IMR-90 (cell line): Measurements from ENCODE around the gene PPIP5K2. TPM values are rescaled to one million over a fixed set of nuclear protein-coding genes. Genes with fewer than 3 reads are reported as not detected.
A peak's percentile ranks its signal among the peaks of the same experiment; 100 is the strongest.

Experiments
- ATAC-seq: fragments of 200-7000 bp; cut with Tn5 transposase; 2 replicates; pipeline ENCODE4 v1.9.1; 2020; ENCODE audit warnings: low read depth, mild to moderate bottlenecking, moderate library complexity
- BruUV-seq: library from RNA; stranded (reverse); fragments of 400-500 nt; replicated peaks from 2 replicates; lab custom pipeline; 2021; lab: Mats Ljungman, UMichigan
- CTCF ChIA-PET: fragments of 300-600 bp; formaldehyde crosslinking; extraction: SDS; loops from one replicate; lab custom pipeline; 2021; ENCODE audit warnings: antibody characterized with exemption; lab: Yijun Ruan, JAX
- POLR2A ChIA-PET: fragments of 300-600 bp; sonication (Branson Sonifier 250); formaldehyde crosslinking; loops from one replicate; lab custom pipeline; 2022; ENCODE audit warnings: antibody characterized with exemption; ENCODE audit not compliant: unreplicated experiment; lab: Charles Lee
- DNase-seq: peaks from one replicate; pipeline ENCODE4 v3.0.0; 2013
- H2AFZ ChIP-seq: replicated peaks from 2 replicates; pipeline ENCODE3; 2013; ENCODE audit warnings: low read length, mild to moderate bottlenecking; ENCODE audit not compliant: poor library complexity
- H2AK5ac ChIP-seq: 2 replicates; pipeline ENCODE4 v1.6.1; 2013; ENCODE audit warnings: low read depth, low read length, inconsistent platforms
- H2AK9ac ChIP-seq: replicated peaks from 2 replicates; pipeline ENCODE3; 2013; ENCODE audit warnings: mild to moderate bottlenecking, low read depth, low read length, moderate library complexity; ENCODE audit not compliant: poor library complexity
- H2BK120ac ChIP-seq: 2 replicates; pipeline ENCODE4 v1.6.1; 2013; ENCODE audit warnings: low read depth, low read length, inconsistent platforms
- H2BK15ac ChIP-seq: 3 replicates; pipeline ENCODE4 v1.6.1; 2013; ENCODE audit warnings: low read depth, low read length, inconsistent platforms
- H2BK20ac ChIP-seq: 2 replicates; pipeline ENCODE4 v1.6.1; 2013; ENCODE audit warnings: low read depth, mild to moderate bottlenecking, inconsistent platforms, low read length, moderate library complexity
- H2BK5ac ChIP-seq: 2 replicates; pipeline ENCODE4 v1.6.1; 2013; ENCODE audit warnings: mild to moderate bottlenecking, low read depth, low read length, inconsistent platforms; ENCODE audit not compliant: poor library complexity, severe bottlenecking
- H3K14ac ChIP-seq: replicated peaks from 2 replicates; pipeline ENCODE4 v1.6.1; 2013; ENCODE audit warnings: low read depth, low read length, inconsistent platforms
- H3K18ac ChIP-seq: 2 replicates; pipeline ENCODE4 v1.6.1; 2013; ENCODE audit warnings: low read depth, low read length, control low read depth
- H3K23ac ChIP-seq: 2 replicates; pipeline ENCODE4 v1.6.1; 2013; ENCODE audit warnings: low read depth, low read length, inconsistent platforms
- H3K27ac ChIP-seq: 2 replicates; pipeline ENCODE4 v1.5.1; 2013; ENCODE audit warnings: mild to moderate bottlenecking, control low read depth, low read length; ENCODE audit not compliant: insufficient read depth
- H3K27me3 ChIP-seq: 2 replicates; pipeline ENCODE4 v1.6.1; 2013; ENCODE audit warnings: low read length; ENCODE audit not compliant: control insufficient read depth, insufficient read depth
- H3K36me3 ChIP-seq: 2 replicates; pipeline ENCODE4 v1.6.1; 2013; ENCODE audit warnings: low read length, mixed read lengths; ENCODE audit not compliant: control insufficient read depth, insufficient read depth
- H3K4ac ChIP-seq: 2 replicates; pipeline ENCODE4 v1.6.1; 2013; ENCODE audit warnings: low read depth, low read length, inconsistent platforms
- H3K4me1 ChIP-seq: 2 replicates; pipeline ENCODE4 v1.6.1; 2013; ENCODE audit warnings: low read length, mixed read lengths; ENCODE audit not compliant: control insufficient read depth, insufficient read depth
- H3K4me2 ChIP-seq: 2 replicates; pipeline ENCODE4 v1.6.1; 2013; ENCODE audit warnings: low read depth, mild to moderate bottlenecking, control low read depth, low read length, moderate library complexity
- H3K4me3 ChIP-seq: 2 replicates; pipeline ENCODE4 v1.5.1; 2013; ENCODE audit warnings: low read depth, mild to moderate bottlenecking, control low read depth, low read length, moderate library complexity; ENCODE audit not compliant: insufficient read depth
- H3K56ac ChIP-seq: 2 replicates; pipeline ENCODE4 v1.6.1; 2013; ENCODE audit warnings: low read length, inconsistent platforms; ENCODE audit not compliant: insufficient read depth; ENCODE audit errors: extremely low read depth
- H3K79me1 ChIP-seq, 2 experiments: 2 replicates each; pipeline ENCODE4 v1.6.1; 2013; ENCODE audit warnings: low read length in 2 of 2, inconsistent platforms in 1 of 2, low read depth in 1 of 2
- H3K9ac ChIP-seq: 2 replicates; pipeline ENCODE4 v1.6.1; 2013; ENCODE audit warnings: low read depth, low read length, control low read depth
- H3K9me1 ChIP-seq: 2 replicates; pipeline ENCODE4 v1.6.1; 2013; ENCODE audit warnings: low read length, inconsistent platforms; ENCODE audit not compliant: insufficient read depth
- H3K9me3 ChIP-seq: 2 replicates; pipeline ENCODE4 v1.6.1; 2013; ENCODE audit warnings: low read length; ENCODE audit not compliant: control insufficient read depth, insufficient read depth
- H4K20me1 ChIP-seq: 2 replicates; pipeline ENCODE4 v1.6.1; 2013; ENCODE audit warnings: low read length, inconsistent platforms; ENCODE audit not compliant: insufficient read depth
- H4K5ac ChIP-seq: 2 replicates; pipeline ENCODE4 v1.6.1; 2013; ENCODE audit warnings: mild to moderate bottlenecking, low read depth, low read length, control low read depth
- H4K8ac ChIP-seq, 2 experiments: 2 replicates each; pipeline ENCODE4 v1.6.1; 2013; ENCODE audit warnings: low read depth in 2 of 2, low read length in 2 of 2, control low read depth in 1 of 2, inconsistent platforms in 1 of 2
- H4K91ac ChIP-seq: 2 replicates; pipeline ENCODE4 v1.6.1; 2013; ENCODE audit warnings: low read depth, low read length, inconsistent platforms; ENCODE audit not compliant: insufficient read depth
- CEBPB ChIP-seq: IDR thresholded peaks from 2 replicates; pipeline ENCODE4 v1.6.1; 2012; ENCODE audit warnings: low read depth, low read length, improper control_type of control experiment
- RCOR1 ChIP-seq: IDR thresholded peaks from 2 replicates; pipeline ENCODE4 v1.6.1; 2012; ENCODE audit warnings: mild to moderate bottlenecking, low read length, improper control_type of control experiment; ENCODE audit not compliant: insufficient replicate concordance
- WGBS, 2 experiments: methylation state at CpG; one replicate each; pipeline versions ENCODE4 v1.1.5 to v1.1.7; 2013; ENCODE audit warnings: missing lambda C conversion rate in 2 of 2; ENCODE audit not compliant: insufficient read length in 1 of 2; ENCODE audit errors: extremely low coverage in 2 of 2; 5-methylcytosine and 5-hydroxymethylcytosine counted together
- dilution Hi-C: fragments of 300-500 bp; cut with HindIII; formaldehyde crosslinking; loops from one replicate; pipeline ENCODE4 v1.14.3; 2018; ENCODE audit warnings: low sequenced_read_pairs; ENCODE audit not compliant: unreplicated experiment
- in situ Hi-C: fragments of 300-500 bp; cut with MboI; formaldehyde crosslinking; loops from 3 replicates; pipeline ENCODE4 v1.14.3; 2019; ENCODE audit warnings: low sequenced_read_pairs, inconsistent platforms, mixed read lengths
- intact Hi-C: fragments of 100-400 bp; cut with micrococcal nuclease; formaldehyde crosslinking; loops from 2 replicates; pipeline ENCODE4 v1.10.0; 2022
- polyA plus RNA-seq, 3 experiments: library from polyadenylated mRNA; depleted of rRNA; stranded (reverse); fragments of >200 nt; gene quantifications; 2 replicates each; pipeline ENCODE4 v1.2.3, GENCODE V29; 2012; ENCODE audit warnings: low replicate concordance in 1 of 3
- total RNA-seq: library from RNA; depleted of rRNA; stranded (reverse); fragments of >200 nt; gene quantifications from 2 replicates; pipeline ENCODE4 v1.2.3, GENCODE V29; 2012

Gene PPIP5K2
- total and polyA plus RNA-seq, 2 of the 4 experiments (the other 2 are of a cell fraction), result 32.4 to 67.6 TPM

DNA sequence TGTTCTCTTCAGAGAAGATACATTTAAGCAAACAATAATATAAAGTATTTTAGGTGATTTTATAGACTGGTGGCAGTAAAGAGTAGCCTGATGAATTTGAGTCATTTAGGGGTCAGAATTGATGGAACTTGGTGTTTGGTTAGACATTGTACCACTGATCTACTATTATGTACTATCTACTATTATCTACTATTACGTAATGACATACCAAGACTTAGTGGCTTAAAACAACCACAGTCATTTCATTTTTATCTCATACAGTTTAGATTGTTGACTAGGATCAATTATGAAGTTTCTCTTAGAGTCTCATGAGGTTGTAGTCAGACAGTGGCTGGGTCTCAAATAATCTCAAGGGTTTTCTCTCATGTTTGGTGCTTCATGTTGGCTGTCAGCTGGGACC is 54.0 kb downstream of the PPIP5K2 start:
- no peak overlapping the region for H4K5ac ChIP-seq
- in situ Hi-C loops (no loop called here), dilution Hi-C loops (no loop called here), intact Hi-C loops (no loop called here)
- ChIA-PET POLR2A (no interaction called here), CTCF (no interaction called here)
- H2BK120ac ChIP-seq, result no peak overlapping the region
- no peak overlapping the region for H4K8ac ChIP-seq
- no peak overlapping the region for H3K4ac ChIP-seq
- H3K36me3 ChIP-seq, result peaks cover 5% of the 10 kb centered on the region
- BruUV-seq, result no TSS peak
- no peak overlapping the region for H2AK5ac ChIP-seq
- H4K20me1 ChIP-seq, result no peaks in the 10 kb centered on the region
- H3K18ac ChIP-seq, result no peak overlapping the region
- no peak overlapping the region for H2AFZ ChIP-seq
- no CpG with 5 or more reads among the region's 1 CpG for WGBS, 2 experiments
- ATAC-seq (no peak), DNase-seq (no peak)
- no peaks in the 10 kb centered on the region for H3K9me3 ChIP-seq
- H2BK5ac ChIP-seq, result no peak overlapping the region
- no peaks in the 10 kb centered on the region for H3K4me1 ChIP-seq
- no peak overlapping the region for H3K27ac ChIP-seq
- no peak overlapping the region for H2AK9ac ChIP-seq
- TF ChIP-seq CEBPB (peak; percentile 78), RCOR1 (no peak)
- no peak overlapping the region for H3K14ac ChIP-seq
- no peak overlapping the region for H3K56ac ChIP-seq
- H2BK15ac ChIP-seq, result no peak overlapping the region
- H3K79me1 ChIP-seq, result no peaks in the 10 kb centered on the region
- H3K23ac ChIP-seq, result no peak overlapping the region
- peaks cover 4% of the 10 kb centered on the region; the same call in 1 of the 2 replicates for H3K9me1 ChIP-seq
- H3K4me3 ChIP-seq, result no peak overlapping the region
- no peak overlapping the region for H3K9ac ChIP-seq
- H3K27me3 ChIP-seq, result no peaks in the 10 kb centered on the region
- H3K4me2 ChIP-seq, result no peak overlapping the region
- no peak overlapping the region for H4K91ac ChIP-seq
- no peak overlapping the region for H2BK20ac ChIP-seq
